ENCODE data around the gene CAPN13.

Gene CAPN13

GRCh38 chr2:30678410-30679137 is 128.7 kb downstream of the CAPN13 start:
- no peak for DNase-seq

- no peak for DNase-seq
Observed at GRCh38 chr2:30677861-30678385, 129.3 kb downstream of the CAPN13 start.

- DNase-seq: no peak
Observed at GRCh38 chr2:30677231-30677630, 130.0 kb downstream of the CAPN13 start.

- DNase-seq: no peak
Observed at GRCh38 chr2:30675758-30676157, 131.5 kb downstream of the CAPN13 start.

- DNase-seq: no peak
Observed at GRCh38 chr2:30673127-30673526, 134.1 kb downstream of the CAPN13 start.
